ENCODE data around the gene BRME1. TPM values are rescaled to one million over a fixed set of nuclear protein-coding genes. Genes with fewer than 3 reads are reported as not detected.
A peak's percentile ranks its signal among the peaks of the same experiment; 100 is the strongest.

The BRME1 gene
- total and polyA plus RNA-seq, 2 of the 13 experiments (the other 11 are each of a cell fraction or from before 2014, with no cell fraction given), result 0.74 to 1.5 TPM

DNA sequence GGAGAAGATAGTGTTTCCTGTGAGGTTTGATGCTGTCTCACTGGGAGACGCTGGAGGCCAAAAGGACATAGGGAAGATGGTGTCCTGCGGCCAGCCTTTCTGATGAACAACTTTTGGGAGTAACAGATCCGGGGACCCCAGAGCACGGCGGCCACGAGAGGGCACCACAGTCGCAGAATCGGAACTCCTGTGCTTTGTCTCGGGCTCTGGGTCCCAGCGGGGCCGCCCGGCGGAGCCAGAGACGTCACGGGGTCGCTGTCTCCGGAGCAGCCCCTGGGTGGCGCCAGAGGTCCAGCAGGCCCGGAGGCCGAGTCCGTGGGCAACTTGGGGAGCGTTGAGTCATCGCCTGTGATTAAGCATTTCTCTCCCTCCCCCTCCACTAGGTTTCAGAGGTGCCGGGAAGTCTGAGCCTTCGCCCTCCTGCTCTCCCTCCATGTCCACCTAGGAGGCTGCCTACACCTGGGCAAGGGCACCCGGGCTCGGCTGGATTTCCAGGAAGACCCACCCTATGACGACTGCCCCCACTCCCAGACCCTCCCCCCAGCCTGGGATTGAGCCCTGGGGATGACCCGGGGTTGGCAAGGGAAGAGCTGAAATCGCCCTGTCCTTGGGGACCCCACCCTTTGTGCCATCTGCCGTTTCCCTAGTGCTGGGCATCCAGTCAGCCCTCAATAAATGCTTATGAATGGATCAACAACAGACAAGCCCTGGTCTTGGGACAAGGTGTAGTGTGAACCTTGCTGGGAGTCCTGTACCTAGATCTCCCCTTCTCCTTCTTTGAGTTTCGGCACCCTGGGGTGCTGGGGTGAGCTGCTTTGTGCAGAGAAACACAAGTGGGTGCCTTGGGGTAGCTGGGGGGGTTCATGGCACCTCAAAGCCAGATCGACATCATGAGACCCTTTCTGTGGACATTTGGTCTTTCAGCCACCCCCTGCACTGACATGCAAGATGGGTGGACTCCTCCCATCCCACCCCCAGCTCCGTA lies 25.6 kb downstream of the BRME1 start (continued):
- TF ChIP-seq, protein P1, sequence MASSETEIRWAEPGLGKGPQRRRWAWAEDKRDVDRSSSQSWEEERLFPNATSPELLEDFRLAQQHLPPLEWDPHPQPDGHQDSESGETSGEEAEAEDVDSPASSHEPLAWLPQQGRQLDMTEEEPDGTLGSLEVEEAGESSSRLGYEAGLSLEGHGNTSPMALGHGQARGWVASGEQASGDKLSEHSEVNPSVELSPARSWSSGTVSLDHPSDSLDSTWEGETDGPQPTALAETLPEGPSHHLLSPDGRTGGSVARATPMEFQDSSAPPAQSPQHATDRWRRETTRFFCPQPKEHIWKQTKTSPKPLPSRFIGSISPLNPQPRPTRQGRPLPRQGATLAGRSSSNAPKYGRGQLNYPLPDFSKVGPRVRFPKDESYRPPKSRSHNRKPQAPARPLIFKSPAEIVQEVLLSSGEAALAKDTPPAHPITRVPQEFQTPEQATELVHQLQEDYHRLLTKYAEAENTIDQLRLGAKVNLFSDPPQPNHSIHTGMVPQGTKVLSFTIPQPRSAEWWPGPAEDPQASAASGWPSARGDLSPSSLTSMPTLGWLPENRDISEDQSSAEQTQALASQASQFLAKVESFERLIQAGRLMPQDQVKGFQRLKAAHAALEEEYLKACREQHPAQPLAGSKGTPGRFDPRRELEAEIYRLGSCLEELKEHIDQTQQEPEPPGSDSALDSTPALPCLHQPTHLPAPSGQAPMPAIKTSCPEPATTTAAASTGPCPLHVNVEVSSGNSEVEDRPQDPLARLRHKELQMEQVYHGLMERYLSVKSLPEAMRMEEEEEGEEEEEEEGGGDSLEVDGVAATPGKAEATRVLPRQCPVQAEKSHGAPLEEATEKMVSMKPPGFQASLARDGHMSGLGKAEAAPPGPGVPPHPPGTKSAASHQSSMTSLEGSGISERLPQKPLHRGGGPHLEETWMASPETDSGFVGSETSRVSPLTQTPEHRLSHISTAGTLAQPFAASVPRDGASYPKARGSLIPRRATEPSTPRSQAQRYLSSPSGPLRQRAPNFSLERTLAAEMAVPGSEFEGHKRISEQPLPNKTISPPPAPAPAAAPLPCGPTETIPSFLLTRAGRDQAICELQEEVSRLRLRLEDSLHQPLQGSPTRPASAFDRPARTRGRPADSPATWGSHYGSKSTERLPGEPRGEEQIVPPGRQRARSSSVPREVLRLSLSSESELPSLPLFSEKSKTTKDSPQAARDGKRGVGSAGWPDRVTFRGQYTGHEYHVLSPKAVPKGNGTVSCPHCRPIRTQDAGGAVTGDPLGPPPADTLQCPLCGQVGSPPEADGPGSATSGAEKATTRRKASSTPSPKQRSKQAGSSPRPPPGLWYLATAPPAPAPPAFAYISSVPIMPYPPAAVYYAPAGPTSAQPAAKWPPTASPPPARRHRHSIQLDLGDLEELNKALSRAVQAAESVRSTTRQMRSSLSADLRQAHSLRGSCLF (CRISPR knock-in tag; IDR thresholded peaks at IDR 0.05; ENCODE audit: borderline replicate concordance), result no peak
- no peak for TF ChIP-seq ZNF567 (CRISPR knock-in tag; IDR thresholded peaks at IDR 0.05; ENCODE audit: borderline replicate concordance)
- 0 out of 2 replicates have a peak, but pooled peaks have one; percentile 68 for TF ChIP-seq ZNF598 (CRISPR knock-in tag; IDR thresholded peaks at IDR 0.05; ENCODE audit: borderline replicate concordance)
- TF ChIP-seq SNAPC4 (CRISPR knock-in tag; IDR thresholded peaks at IDR 0.05), result 0 out of 2 replicates have a peak, but pooled peaks have one; percentile 60
- peak; percentile 67 for TF ChIP-seq HIVEP1 (CRISPR knock-in tag; IDR thresholded peaks at IDR 0.05)
- TF ChIP-seq, protein P2, sequence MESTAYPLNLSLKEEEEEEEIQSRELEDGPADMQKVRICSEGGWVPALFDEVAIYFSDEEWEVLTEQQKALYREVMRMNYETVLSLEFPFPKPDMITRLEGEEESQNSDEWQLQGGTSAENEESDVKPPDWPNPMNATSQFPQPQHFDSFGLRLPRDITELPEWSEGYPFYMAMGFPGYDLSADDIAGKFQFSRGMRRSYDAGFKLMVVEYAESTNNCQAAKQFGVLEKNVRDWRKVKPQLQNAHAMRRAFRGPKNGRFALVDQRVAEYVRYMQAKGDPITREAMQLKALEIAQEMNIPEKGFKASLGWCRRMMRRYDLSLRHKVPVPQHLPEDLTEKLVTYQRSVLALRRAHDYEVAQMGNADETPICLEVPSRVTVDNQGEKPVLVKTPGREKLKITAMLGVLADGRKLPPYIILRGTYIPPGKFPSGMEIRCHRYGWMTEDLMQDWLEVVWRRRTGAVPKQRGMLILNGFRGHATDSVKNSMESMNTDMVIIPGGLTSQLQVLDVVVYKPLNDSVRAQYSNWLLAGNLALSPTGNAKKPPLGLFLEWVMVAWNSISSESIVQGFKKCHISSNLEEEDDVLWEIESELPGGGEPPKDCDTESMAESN (CRISPR knock-in tag; conservative IDR thresholded peaks at IDR 0.05), result peak; percentile 46; the same call in 1 of the 2 replicates
- TF ChIP-seq ZC3H13 (CRISPR knock-in tag; IDR thresholded peaks at IDR 0.05), result no peak
- TF ChIP-seq, protein P3, sequence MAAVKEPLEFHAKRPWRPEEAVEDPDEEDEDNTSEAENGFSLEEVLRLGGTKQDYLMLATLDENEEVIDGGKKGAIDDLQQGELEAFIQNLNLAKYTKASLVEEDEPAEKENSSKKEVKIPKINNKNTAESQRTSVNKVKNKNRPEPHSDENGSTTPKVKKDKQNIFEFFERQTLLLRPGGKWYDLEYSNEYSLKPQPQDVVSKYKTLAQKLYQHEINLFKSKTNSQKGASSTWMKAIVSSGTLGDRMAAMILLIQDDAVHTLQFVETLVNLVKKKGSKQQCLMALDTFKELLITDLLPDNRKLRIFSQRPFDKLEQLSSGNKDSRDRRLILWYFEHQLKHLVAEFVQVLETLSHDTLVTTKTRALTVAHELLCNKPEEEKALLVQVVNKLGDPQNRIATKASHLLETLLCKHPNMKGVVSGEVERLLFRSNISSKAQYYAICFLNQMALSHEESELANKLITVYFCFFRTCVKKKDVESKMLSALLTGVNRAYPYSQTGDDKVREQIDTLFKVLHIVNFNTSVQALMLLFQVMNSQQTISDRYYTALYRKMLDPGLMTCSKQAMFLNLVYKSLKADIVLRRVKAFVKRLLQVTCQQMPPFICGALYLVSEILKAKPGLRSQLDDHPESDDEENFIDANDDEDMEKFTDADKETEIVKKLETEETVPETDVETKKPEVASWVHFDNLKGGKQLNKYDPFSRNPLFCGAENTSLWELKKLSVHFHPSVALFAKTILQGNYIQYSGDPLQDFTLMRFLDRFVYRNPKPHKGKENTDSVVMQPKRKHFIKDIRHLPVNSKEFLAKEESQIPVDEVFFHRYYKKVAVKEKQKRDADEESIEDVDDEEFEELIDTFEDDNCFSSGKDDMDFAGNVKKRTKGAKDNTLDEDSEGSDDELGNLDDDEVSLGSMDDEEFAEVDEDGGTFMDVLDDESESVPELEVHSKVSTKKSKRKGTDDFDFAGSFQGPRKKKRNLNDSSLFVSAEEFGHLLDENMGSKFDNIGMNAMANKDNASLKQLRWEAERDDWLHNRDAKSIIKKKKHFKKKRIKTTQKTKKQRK (IDR thresholded peaks at IDR 0.05; ENCODE audit: low read length), result no peak
- TF ChIP-seq ZNF788 (CRISPR knock-in tag; IDR thresholded peaks at IDR 0.05; ENCODE audit: borderline replicate concordance), result peak; percentile 62; the same call in 1 of the 2 replicates
- no peak for TF ChIP-seq ZNF747 (CRISPR knock-in tag; IDR thresholded peaks at IDR 0.05; ENCODE audit: borderline replicate concordance)
